NCI-H187 (cell line): ENCODE results near the gene MAPK6.
"Not testable (repeated sequence)": the region's sequence is repeated elsewhere in the genome, so short reads cannot be mapped to it uniquely, and the experiment has no call there.

Source experiments
- DNase-seq, 2 experiments: peaks; one replicate each; lab custom pipeline; 2025; lab: John Stamatoyannopoulos, UW

The MAPK6 gene

DNA sequence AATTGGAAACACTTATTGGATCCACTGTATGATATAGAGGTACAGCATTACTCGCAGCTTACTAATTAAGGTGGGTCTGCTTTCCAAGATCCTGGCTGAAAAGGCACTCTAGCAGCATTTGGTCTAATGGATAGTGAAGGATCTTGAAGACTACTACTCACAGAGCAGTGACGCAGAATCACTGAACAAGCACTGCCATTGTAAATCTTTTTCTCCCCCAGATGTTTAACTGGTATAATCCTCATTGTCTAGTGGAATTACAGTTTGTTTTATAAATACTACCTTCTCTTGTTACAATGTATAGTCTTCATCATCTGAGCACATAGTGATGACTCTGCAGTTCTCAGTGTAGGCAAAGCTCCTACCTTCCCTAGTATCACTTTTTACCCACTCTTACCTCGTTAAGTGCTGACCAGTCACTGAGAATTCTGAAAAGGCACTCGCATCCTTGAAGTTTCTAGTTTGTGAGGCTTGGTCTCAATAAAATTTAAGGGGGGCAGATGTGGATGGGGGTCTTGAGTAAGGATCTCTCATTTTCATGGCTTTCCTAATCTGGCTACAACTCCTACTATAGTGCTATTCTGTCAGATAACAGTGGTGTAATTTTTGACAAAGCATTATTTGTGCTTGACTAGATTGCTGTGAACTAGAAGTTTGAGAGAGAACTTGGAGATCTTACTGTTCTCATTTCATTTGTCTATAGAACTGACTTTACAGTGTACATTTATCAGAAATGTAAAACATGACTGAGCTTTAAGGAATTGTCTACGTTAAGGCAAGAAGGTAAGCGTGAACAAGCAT, 23.2 kb downstream of the MAPK6 start:
- no peak for DNase-seq

DNA sequence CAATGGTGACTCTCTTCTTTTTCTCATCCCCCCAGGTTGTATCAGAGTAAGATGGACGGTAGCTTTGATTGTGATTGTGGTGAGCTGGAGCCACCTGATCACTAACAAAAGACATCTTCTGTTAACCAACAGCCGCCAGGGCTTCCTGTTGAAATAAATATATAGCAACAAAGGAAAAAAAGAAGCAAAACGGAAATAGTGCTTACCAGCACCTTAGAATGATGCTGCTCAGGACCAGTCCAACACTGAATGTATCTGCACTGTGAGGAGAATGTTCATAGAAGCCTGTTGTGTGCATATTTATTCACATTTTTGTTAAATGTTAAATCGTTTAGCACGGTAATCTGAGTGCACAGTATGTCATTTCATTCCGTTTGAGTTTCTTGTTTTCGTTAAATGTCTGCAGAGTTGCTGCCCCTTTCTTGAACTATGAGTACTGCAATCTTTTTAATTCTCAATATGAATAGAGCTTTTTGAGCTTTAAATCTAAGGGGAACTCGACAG, 26.8 kb downstream of the MAPK6 start:
- DNase-seq, result not testable (repeated sequence)

DNA sequence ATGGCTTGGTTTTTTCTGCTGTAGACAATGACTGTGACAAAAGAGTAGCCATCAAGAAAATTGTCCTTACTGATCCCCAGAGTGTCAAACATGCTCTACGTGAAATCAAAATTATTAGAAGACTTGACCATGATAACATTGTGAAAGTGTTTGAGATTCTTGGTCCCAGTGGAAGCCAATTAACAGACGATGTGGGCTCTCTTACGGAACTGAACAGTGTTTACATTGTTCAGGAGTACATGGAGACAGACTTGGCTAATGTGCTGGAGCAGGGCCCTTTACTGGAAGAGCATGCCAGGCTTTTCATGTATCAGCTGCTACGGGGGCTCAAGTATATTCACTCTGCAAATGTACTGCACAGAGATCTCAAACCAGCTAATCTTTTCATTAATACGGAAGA, 27.5 kb downstream of the MAPK6 start:
- not testable (repeated sequence) for DNase-seq

DNA sequence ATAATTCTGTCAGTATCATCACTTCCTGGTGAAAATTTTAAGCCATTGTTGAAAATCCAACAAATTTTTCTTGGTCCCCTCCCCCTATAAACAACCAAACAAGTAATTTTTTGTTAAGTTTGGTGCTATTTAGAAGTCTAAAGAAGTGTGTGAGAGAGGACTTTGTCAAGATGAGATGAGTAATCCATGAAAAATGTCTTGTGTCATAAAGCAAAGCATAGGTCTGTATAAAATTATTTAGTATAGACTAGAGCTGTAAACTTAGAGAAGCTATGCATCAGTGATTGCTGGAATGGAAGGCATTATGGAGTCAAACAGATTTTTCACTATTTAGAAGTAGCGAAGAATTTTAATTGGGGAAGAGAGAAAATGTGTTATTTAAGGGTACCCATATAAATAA, 31.4 kb downstream of the MAPK6 start:
- DNase-seq, result no peak

DNA sequence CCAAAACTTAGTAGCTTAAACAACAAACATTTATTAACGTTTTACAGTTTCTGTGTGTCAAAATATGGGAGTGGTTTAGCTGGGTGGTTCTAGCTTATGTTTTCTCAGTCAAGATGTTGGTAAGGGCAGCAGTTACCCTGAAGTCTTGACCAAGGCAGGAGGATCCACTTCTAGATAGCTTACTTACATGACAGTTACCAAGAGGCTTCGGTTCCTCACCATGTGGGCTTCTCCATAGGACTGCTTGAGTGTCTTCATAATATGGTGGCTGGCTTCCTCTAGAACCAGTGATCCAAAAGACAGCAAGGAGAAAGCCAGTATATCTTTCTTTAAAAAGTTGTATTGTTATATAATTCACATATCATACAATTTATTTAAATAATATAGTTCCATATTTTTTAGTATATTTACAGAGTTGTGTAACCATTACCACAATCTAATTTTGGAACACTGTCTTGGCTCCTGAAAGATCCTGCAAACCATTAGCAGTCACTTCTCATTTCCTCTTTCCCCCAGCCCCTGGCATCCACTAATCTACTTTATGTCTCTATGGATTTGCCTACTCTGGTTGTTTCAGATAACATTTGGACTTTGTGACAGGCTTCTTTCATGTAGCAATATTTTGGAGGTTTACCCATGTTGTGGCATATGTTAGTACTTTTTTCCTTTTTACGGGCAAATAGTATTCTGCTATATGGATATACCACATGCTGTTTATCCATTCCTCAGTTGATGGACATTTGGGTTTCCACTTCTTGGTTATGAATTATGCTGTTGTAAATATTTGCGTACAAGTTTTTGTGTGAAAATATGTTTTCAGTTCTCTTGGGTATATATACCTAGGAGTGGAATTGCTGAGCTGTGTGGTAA, 33.3 kb downstream of the MAPK6 start:
- no peak for DNase-seq

DNA sequence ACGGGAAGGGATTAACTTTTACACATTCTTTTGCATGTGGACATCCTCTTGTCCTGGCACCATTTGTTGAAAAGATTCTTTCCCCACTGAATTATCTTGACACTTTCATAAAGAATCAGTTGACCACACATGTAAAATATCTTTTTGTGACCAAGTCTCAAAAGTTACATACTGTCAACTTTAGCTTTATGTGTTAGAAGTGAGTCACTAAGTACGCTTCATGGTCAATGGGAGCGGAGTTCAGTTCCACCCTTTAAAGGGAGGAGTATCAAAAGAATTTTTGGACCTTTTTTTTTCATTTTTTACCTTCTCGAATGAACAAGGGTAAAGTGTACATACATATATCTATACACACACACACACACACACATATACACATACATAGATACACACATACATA, 35.4 kb downstream of the MAPK6 start:
- DNase-seq, result no peak

DNA sequence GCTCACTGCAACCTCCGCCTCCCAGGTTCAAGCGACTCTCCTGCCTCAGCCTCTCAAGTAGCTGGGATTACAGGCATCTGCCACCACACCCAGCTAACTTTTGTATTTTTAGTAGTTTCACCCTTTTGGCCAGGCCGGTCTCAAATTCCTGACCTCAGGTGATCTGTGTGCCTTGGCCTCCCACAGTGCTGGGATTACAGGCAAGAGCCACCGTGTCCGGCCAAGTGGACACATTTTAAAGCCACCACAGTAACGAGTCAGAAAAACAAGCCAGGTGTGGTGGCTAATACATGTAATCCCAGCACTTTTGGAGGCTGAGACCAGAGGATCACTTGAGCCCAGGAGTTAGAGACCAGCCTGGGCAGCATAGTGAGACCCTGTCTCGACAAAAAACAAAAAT, 35.8 kb downstream of the MAPK6 start:
- DNase-seq, result not testable (repeated sequence)

DNA sequence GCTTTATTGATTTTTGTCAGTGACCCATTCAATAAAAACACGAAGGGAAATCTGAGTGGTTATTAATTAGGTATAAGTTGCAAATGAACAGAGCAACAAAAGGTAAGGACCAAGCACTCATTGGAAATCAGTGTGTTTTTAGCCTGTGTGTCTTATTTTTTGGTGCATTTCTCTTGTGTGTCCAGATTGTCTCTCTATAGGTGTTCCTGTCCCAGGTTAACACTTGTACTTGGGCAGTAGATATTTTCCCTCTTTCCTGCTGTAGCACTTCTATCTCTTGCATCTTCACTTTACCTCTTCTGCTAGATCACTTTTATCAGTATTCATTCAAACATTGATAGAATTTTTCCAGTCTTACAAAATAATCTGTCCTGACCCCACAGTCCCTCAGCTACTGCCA, 37.0 kb downstream of the MAPK6 start:
- DNase-seq, result no peak

DNA sequence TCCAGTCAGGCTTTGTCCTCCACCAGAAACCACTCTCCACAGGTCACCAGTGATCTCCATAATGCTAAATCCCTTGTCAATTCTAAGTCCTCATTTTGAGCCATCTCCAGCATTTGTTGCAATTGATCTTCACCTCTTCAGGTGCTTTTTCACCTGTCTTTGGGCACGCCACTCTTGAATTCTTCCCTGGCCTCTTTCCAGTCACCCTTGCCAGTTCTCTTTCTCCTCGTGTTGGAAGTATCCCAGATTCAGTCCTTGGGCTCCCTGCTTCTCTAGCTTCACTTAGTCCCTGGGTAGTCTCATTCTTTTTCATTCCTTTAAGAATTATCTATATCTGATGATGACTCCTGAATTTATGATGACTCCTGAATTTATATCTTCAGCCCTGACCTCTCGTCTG, 37.5 kb downstream of the MAPK6 start:
- DNase-seq, result no peak

DNA sequence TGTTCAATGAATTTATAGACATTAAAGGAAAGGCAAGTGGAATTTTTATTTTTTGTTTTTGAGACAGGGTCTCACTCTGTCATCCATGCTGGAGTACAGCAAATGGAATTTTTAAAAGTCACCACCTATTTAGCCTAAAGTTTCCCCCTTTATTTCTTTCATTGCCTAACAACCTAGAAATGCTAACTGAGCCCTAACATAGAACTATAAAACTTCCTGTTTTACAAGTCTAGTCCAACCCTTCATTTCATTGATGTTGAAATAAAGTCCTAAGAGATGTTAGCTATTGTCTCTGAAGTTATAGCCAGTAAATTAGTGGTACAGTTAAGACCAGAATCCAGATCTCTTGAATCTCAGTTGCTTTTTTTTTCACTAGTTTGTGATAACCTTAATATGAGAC, 39.0 kb downstream of the MAPK6 start:
- DNase-seq, result no peak

DNA sequence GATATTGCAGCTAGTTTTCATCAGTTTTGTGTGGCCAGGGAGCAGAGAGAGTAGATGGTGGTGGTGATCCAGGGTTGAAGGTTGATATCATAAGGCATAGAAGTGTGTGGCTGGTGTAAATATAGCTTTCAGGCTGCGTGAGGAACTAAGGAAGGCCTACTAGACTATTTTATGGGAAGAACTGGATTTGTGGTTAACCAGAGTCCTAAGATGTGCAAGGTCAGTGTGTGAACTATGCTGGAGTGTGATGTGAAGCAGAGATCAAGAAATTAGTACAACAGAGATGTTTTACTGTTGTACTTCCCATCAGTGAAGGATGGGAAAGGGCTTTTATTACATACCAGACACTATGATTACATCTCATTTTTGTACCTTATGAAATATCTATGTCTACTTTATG, 41.5 kb downstream of the MAPK6 start:
- DNase-seq, result no peak

DNA sequence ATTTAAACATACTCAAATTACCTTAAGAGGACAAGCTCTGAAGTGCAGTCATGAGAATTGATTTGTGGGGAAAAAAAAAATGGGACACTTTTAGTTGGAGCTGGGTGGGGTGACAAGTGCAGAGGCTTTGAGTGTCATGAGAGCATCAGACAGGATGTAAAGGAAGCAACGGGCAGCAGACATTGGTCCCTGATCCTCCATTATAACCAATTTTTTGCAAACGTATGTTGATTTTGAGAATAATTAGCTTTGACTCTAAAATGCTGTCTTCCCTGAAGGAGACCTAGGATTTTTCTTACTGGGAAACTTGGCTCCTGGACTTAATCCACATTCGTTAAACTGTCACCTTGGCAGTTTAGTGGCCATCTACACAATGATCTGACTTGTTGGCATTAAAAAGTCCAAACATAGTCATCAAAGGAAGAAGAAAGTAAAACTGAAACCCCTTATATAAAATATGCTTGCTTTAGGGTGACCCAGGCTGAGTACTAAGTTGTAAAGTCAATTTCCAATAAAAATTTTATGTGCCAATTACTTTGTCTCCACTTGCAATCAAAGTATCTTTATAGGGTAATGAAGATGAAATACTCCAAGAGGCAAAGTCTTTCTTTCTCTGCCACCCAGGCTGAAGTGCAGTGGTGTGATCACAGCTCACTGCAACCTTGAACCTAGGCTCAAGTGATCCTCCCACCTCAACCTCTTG, 48.0 kb downstream of the MAPK6 start:
- no peak for DNase-seq

DNA sequence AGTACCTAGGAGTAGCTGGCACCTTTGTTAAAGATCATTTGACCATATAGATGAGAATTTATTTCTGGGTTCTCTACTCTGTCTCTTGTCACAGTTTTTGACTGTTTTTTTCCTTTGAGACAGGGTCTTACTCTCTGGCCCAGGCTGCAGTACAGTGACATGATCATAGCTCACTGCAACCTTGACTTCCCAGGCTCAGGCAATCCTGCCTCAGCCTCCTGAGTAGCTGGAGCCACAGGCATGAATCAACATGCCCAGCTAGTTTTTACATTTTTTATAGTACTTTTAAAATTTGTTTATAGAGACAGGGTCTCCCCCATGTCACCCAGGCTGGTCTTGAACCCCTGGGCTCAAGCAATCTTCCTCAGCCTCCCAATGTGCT, 48.5 kb downstream of the MAPK6 start:
- DNase-seq, result no peak

DNA sequence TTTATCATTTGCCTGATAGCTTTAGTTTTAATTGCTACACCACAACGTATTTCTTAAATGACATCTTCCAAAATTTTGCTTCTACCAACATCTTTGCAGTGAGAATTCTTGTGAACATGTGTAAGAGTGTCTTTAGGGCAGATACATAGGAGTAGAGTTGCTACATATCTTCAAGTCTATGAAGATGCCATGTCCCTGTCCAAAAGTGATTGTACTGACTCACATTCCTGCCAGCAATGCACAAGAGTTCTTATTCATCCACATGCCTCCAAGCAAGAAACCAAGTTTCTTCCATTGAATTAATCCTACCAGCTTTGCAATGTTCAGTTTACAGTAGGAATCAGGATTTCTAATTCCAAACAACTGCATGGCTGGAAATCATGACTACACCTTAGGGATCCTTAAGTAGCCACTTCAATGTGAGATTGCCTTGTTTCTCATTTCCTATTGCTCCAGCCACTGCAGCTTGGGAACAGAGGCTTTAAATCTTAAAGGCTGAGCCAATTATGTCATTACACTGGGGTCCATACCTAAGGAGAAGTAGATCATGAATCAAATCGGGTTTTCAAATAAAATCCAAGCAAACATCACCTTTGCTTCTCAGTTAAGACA, 49.1 kb downstream of the MAPK6 start:
- no peak for DNase-seq

DNA sequence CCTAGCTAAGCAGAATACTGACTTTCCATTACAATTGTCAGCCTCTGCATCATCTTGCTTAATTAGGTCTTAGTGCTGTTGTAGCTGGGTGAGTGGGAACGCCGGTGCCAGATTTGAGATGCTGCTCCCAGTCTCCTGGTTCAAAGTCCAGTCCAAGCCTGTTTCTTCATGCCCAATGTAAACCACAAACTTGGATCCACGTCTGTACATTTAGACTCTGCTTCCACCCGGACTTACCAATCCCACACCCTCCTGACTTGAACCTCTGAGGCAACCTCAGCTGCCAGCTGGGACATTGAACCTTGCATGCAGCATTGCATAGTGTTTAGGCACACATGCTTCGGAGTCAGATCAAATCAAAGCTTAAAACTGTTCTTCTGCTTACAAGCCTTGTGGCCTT, 50.5 kb downstream of the MAPK6 start:
- DNase-seq, result no peak

DNA sequence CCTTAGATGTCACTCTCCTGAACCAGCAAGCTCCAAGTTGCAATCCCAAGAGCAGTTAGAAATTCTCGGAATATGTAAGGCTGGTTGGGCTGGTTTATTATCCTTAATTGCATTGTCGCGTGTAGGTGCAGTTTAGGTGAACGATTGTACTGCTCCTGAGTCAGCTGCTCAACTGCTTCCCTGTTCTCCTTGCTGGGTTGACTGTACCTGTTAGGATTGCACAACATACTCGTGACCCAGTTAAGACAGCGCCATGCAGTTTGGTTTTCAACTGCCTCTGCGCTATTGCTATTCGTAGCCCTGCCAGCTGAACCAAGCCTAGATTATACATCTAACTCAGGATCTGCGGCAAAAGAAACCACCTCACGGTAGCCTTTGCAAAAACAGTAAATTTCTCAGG, 52.6 kb downstream of the MAPK6 start:
- DNase-seq, result no peak

DNA sequence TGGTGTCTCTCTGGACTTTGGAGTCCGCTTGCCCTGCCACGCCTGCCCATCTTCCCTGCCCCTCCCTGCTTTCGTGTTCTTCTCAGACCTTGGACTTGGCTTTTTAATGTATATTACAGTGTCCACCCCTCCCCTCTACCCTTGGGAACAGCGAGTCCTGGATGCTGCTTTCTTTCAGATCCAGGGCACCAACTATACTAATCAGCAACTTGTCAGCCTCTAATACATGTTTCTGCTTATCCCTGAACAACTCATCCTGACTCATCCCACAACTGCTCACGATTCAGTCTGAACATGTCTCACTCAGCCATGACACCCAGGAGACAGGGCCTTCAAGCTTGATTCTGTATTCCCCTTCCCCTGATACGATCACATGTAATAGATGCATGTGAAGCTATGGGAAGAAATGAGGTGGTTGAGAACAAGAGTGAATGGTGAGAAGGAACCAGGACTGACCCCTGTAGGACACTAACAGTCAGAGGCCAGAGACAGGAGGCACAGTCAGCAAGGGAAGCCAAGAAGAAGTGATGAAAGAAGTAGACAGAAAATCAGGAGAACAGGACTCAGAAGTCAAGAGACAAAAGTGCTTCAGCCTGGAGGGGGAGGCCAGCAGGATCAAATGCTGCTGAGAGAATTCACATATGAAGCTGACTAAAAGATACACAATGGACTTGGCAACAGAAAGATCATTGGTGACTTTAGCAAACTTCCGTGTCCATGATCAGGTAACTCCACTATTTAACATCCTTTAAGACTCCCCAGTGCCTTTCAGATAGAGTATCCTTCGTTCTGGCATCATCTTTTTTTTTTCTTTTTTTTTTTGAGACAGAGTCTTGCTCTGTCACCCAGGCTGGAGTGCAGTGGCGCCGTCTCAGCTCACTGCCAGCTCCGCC, 58.1 kb downstream of the MAPK6 start:
- DNase-seq, result no peak

DNA sequence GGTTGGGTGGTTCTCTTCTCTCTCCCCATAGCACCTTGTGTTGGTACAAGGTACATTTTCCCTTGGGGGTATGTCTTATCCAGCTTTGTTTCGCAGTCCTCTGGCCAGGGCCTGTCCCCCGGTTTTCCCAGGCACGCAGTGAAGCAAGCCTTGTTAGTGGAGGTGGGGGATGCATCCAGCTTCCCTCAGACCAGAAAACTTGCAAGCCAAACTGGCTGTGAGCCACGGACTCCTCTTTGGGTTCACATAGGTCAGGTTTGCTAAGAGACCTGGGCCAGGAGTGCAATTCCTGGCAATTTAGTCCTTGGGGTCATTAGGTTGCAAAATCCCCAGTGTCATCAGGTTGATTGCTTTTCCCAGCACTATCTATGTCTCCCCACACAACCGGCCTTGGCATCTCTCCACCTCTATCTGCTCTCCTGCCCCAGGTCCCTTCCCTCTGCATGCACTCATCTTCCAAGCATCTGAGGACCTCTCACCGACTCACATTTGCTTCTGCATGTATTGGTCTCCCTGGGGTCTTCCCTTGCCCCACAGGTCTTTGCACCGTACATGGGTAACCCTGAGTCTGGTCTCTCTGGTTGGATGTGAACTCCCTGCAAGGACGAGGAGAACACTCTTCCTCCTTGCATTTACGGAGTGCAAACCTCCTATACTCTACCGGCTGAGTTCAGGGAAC, 59.3 kb downstream of the MAPK6 start:
- DNase-seq, result no peak

DNA sequence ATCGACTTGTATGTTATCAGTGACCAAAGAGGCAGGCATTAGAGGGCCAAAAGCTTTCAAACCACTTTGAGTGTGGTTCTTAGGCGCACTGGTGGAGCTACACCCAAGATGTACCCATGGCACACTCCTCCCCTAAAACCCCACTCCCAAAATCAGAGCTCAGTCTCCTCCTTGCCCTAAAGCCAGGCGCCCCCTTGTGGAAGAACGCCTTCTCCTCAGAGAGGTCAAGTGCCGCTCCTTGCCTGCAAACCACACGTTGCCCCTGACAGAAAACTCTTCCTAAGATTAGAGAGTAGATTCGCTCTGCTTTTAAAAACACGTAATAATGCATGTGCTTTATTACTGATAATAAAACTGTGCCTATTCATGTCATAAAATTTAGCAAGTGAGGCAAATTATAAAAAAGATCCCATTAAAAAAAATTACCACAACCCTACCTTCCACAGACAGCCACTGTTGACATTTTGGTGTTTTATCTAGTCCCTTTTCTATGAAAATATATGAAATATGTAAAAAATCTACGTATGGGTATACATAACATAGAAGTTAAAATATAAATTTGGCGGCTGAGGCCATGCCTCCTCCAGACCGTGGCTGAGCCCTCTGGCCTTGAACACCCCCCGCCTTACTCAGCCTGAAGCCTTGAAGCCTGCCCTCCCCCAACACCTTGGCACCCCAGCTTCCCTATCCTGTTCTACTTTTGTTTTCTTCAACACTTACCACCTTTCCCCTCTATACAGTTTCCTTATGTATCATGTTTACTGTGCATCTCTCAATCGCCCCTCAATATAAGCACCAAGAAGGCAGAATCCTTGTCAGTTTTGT, 60.1 kb downstream of the MAPK6 start:
- peak; percentile 9 to 42 for DNase-seq

DNA sequence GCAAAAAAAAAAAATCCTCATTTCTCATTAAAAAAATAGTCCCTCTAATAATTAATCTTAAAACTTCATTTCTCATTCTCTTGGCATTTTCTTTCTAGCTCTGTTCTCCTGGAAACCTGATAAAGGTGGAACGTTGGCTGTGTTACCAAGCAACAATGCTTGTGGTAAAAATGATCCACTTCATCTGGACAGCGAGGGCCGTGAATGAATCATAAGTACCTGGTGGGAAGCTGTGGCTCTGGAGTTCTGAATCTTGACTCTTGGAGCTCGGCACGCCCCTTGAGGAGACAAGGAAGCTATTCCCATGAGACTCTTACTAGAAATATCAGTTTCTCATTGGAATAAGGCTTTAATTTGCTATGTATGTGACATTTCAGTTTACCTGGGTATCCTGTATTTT, 61.0 kb downstream of the MAPK6 start:
- peak; percentile 56 to 82 for DNase-seq
